ENCODE data around the gene CBFA2T2.
"Not testable (repeated sequence)": the region's sequence is repeated elsewhere in the genome, so short reads cannot be mapped to it uniquely, and the experiment has no call there.

Gene CBFA2T2

GRCh38 chr20:33511876-33512275 lies 22.0 kb downstream of the CBFA2T2 start:
- not testable (repeated sequence) for H3K27me3 ChIP-seq (ENCODE audit: control insufficient read depth, insufficient read depth, low read length); H3K9me3 ChIP-seq (ENCODE audit: control insufficient read depth, insufficient read depth, low read length); H3K4me1 ChIP-seq (ENCODE audit: control insufficient read depth, insufficient read depth, low read length); H3K9ac ChIP-seq (ENCODE audit: low read depth, low read length); H3K4me3 ChIP-seq (ENCODE audit: low read depth, low read length); H3K36me3 ChIP-seq (ENCODE audit: control insufficient read depth, insufficient read depth, low read length); H3K27ac ChIP-seq (ENCODE audit: low read depth, low read length)

- Histone ChIP-seq H3K27ac (ENCODE audit: low read depth, low read length) (no peak overlapping the region), H3K9ac (ENCODE audit: low read depth, low read length) (no peak overlapping the region), H3K4me3 (ENCODE audit: low read depth, low read length) (no peak overlapping the region), H3K36me3 (ENCODE audit: control insufficient read depth, insufficient read depth, low read length) (no peaks in the 10 kb centered on the region), H3K27me3 (ENCODE audit: control insufficient read depth, insufficient read depth, low read length) (no peaks in the 10 kb centered on the region), H3K9me3 (ENCODE audit: control insufficient read depth, insufficient read depth, low read length) (no peaks in the 10 kb centered on the region), H3K4me1 (ENCODE audit: control insufficient read depth, insufficient read depth, low read length) (no peaks in the 10 kb centered on the region)
Measured at GRCh38 chr20:33515569-33516216, 25.8 kb downstream of the CBFA2T2 start.

- H3K4me3 ChIP-seq (ENCODE audit: low read depth, low read length), result no peak overlapping the region
- H3K9ac ChIP-seq (ENCODE audit: low read depth, low read length), result no peak overlapping the region
- H3K27me3 ChIP-seq (ENCODE audit: control insufficient read depth, insufficient read depth, low read length), result no peaks in the 10 kb centered on the region
- no peak overlapping the region for H3K27ac ChIP-seq (ENCODE audit: low read depth, low read length)
- no peaks in the 10 kb centered on the region for H3K36me3 ChIP-seq (ENCODE audit: control insufficient read depth, insufficient read depth, low read length)
- no peaks in the 10 kb centered on the region for H3K9me3 ChIP-seq (ENCODE audit: control insufficient read depth, insufficient read depth, low read length)
- no peaks in the 10 kb centered on the region for H3K4me1 ChIP-seq (ENCODE audit: control insufficient read depth, insufficient read depth, low read length)
Measured at GRCh38 chr20:33516882-33517281, 27.0 kb downstream of the CBFA2T2 start.

GRCh38 chr20:33518071-33518470 lies 28.2 kb downstream of the CBFA2T2 start:
- Histone ChIP-seq H3K36me3 (ENCODE audit: control insufficient read depth, insufficient read depth, low read length) (no peaks in the 10 kb centered on the region), H3K27ac (ENCODE audit: low read depth, low read length) (peak overlapping the region; percentile 54), H3K9ac (ENCODE audit: low read depth, low read length) (no peak overlapping the region), H3K27me3 (ENCODE audit: control insufficient read depth, insufficient read depth, low read length) (no peaks in the 10 kb centered on the region), H3K4me3 (ENCODE audit: low read depth, low read length) (no peak overlapping the region), H3K9me3 (ENCODE audit: control insufficient read depth, insufficient read depth, low read length) (no peaks in the 10 kb centered on the region), H3K4me1 (ENCODE audit: control insufficient read depth, insufficient read depth, low read length) (no peaks in the 10 kb centered on the region)

- Histone ChIP-seq H3K4me1 (ENCODE audit: control insufficient read depth, insufficient read depth, low read length) (peaks cover under 1% of the 10 kb centered on the region; the same call in 1 of the 2 replicates), H3K27me3 (ENCODE audit: control insufficient read depth, insufficient read depth, low read length) (no peaks in the 10 kb centered on the region), H3K9me3 (ENCODE audit: control insufficient read depth, insufficient read depth, low read length) (no peaks in the 10 kb centered on the region), H3K9ac (ENCODE audit: low read depth, low read length) (no peak overlapping the region), H3K27ac (ENCODE audit: low read depth, low read length) (no peak overlapping the region), H3K4me3 (ENCODE audit: low read depth, low read length) (no peak overlapping the region), H3K36me3 (ENCODE audit: control insufficient read depth, insufficient read depth, low read length) (no peaks in the 10 kb centered on the region)
Measured at GRCh38 chr20:33521461-33521860, 31.6 kb downstream of the CBFA2T2 start.

GRCh38 chr20:33522256-33522820 lies 32.4 kb downstream of the CBFA2T2 start:
- Histone ChIP-seq H3K9ac (ENCODE audit: low read depth, low read length) (no peak overlapping the region), H3K27me3 (ENCODE audit: control insufficient read depth, insufficient read depth, low read length) (no peaks in the 10 kb centered on the region), H3K4me3 (ENCODE audit: low read depth, low read length) (no peak overlapping the region), H3K4me1 (ENCODE audit: control insufficient read depth, insufficient read depth, low read length) (peaks cover 5% of the 10 kb centered on the region; the same call in 1 of the 2 replicates), H3K27ac (ENCODE audit: low read depth, low read length) (no peak overlapping the region), H3K9me3 (ENCODE audit: control insufficient read depth, insufficient read depth, low read length) (no peaks in the 10 kb centered on the region), H3K36me3 (ENCODE audit: control insufficient read depth, insufficient read depth, low read length) (no peaks in the 10 kb centered on the region)

GRCh38 chr20:33524261-33524660 lies 34.4 kb downstream of the CBFA2T2 start:
- H3K27ac ChIP-seq (ENCODE audit: low read depth, low read length), result no peak overlapping the region
- H3K9ac ChIP-seq (ENCODE audit: low read depth, low read length), result no peak overlapping the region

GRCh38 chr20:33526769-33527168 lies 36.9 kb downstream of the CBFA2T2 start:
- H3K36me3 ChIP-seq (ENCODE audit: control insufficient read depth, insufficient read depth, low read length), result no peaks in the 10 kb centered on the region
- H3K9me3 ChIP-seq (ENCODE audit: control insufficient read depth, insufficient read depth, low read length), result no peaks in the 10 kb centered on the region
- H3K27ac ChIP-seq (ENCODE audit: low read depth, low read length), result no peak overlapping the region
- peaks cover 5% of the 10 kb centered on the region; the same call in 1 of the 2 replicates for H3K4me1 ChIP-seq (ENCODE audit: control insufficient read depth, insufficient read depth, low read length)
- no peak overlapping the region for H3K4me3 ChIP-seq (ENCODE audit: low read depth, low read length)
- no peak overlapping the region for H3K9ac ChIP-seq (ENCODE audit: low read depth, low read length)
- H3K27me3 ChIP-seq (ENCODE audit: control insufficient read depth, insufficient read depth, low read length), result no peaks in the 10 kb centered on the region

More at GRCh38 chr20:33524261-33524660, 34.4 kb downstream of the CBFA2T2 start:
- Histone ChIP-seq H3K9me3 (ENCODE audit: control insufficient read depth, insufficient read depth, low read length) (no peaks in the 10 kb centered on the region), H3K4me1 (ENCODE audit: control insufficient read depth, insufficient read depth, low read length) (peaks cover 5% of the 10 kb centered on the region; the same call in 1 of the 2 replicates), H3K4me3 (ENCODE audit: low read depth, low read length) (no peak overlapping the region), H3K36me3 (ENCODE audit: control insufficient read depth, insufficient read depth, low read length) (no peaks in the 10 kb centered on the region), H3K27me3 (ENCODE audit: control insufficient read depth, insufficient read depth, low read length) (no peaks in the 10 kb centered on the region)

- H3K4me3 ChIP-seq (ENCODE audit: low read depth, low read length), result no peak overlapping the region
- H3K4me1 ChIP-seq (ENCODE audit: control insufficient read depth, insufficient read depth, low read length), result peaks cover 5% of the 10 kb centered on the region; the same call in 1 of the 2 replicates
- no peaks in the 10 kb centered on the region for H3K36me3 ChIP-seq (ENCODE audit: control insufficient read depth, insufficient read depth, low read length)
- no peaks in the 10 kb centered on the region for H3K27me3 ChIP-seq (ENCODE audit: control insufficient read depth, insufficient read depth, low read length)
- no peak overlapping the region for H3K27ac ChIP-seq (ENCODE audit: low read depth, low read length)
- no peaks in the 10 kb centered on the region for H3K9me3 ChIP-seq (ENCODE audit: control insufficient read depth, insufficient read depth, low read length)
- H3K9ac ChIP-seq (ENCODE audit: low read depth, low read length), result no peak overlapping the region
Measured at GRCh38 chr20:33531047-33531877, 41.4 kb downstream of the CBFA2T2 start.

GRCh38 chr20:33531885-33532284 lies 42.0 kb downstream of the CBFA2T2 start:
- Histone ChIP-seq H3K9ac (ENCODE audit: low read depth, low read length) (no peak overlapping the region), H3K4me1 (ENCODE audit: control insufficient read depth, insufficient read depth, low read length) (peaks cover under 1% of the 10 kb centered on the region; the same call in 1 of the 2 replicates), H3K9me3 (ENCODE audit: control insufficient read depth, insufficient read depth, low read length) (no peaks in the 10 kb centered on the region), H3K27me3 (ENCODE audit: control insufficient read depth, insufficient read depth, low read length) (no peaks in the 10 kb centered on the region), H3K36me3 (ENCODE audit: control insufficient read depth, insufficient read depth, low read length) (no peaks in the 10 kb centered on the region), H3K4me3 (ENCODE audit: low read depth, low read length) (no peak overlapping the region), H3K27ac (ENCODE audit: low read depth, low read length) (no peak overlapping the region)

All from HUES48 (cell line).